ENCODE data around the gene SAMD10.

Gene SAMD10

DNA sequence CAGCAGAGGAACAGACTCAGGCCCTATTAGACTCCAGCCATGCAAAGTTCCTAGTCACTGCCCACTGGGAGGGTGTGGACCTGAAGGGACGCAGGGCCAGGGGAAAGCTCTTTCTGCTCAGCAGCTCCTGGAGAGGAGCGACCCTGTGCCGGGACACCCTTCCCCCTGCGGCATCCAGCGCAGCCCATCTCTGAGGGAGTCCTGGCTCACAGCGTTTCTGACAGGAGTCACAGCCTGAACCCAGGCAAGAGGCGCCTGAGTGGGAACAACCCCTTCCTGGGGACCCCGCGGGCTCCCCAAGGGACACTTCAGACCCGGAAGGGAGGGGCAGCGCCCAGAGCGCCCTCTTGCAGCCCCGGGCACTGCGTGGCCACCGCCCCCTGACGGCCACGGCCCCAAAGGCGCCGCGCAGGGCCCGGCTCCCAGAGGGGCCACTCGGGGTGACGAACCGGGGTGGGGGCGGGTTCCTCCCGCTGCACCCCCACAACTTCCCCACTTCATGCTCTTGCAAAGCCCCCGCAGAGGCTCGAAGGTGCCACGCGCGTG, 24.1 kb downstream of the SAMD10 start:
- DNase-seq, result peak; percentile 32 to 52

DNA sequence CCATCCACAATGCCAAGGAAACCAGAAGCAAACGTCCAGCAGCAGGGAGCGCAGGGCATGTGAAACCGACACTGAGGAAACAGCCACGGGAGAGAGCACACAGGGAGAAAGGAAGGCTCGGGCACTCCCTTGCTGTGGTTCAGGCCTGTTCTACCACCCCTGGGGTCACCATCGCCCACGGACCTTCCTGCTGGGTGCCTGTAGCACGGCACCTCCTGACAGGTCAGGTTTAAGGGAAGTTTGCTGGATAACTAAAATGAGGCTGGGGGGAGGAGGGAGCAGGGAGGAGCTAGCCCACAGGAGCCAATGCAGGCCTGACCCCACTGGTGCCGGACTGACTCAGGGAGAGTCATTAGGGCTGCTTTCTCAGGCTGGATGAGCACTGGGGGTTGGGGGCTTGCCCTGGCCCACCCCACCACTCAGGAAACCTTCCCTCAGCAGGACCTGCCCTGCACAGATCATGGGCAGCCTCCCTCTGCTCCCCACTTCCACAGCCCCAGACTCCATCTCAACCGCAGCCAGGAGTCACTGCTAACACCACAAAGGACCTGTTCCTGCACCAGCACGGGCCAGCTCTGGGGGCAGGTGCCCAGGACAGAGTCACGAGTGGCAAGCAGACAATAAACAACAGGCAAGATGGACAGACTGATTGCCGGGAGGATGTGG, 25.5 kb downstream of the SAMD10 start:
- DNase-seq, result no peak

DNA sequence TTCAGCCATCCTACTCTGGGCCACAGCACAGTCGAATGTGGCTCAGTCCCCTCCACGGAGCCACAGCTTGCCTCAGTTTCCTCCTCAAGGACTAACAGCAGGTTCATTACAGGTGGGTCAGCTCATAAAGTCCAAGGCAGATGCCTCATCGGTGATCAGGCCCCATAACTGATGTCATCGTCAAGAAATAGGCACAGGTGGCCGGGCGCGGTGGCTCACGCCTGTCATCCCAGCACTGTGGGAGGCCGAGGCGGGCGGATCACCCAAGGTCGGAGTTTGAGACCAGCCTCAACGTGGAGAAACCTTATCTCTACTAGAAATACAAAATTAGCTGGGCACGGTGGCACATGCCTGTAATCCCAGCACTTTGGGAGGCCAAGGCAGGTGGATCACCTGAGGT, 26.7 kb downstream of the SAMD10 start:
- DNase-seq, result no peak

- DNase-seq, result no peak
These were observed 27.3 kb downstream of the SAMD10 start for GRCh38 chr20:63952210-63952535.

GRCh38 chr20:63951398-63952209, 27.8 kb downstream of the SAMD10 start:
- DNase-seq, result no peak

GRCh38 chr20:63950701-63951397, 28.6 kb downstream of the SAMD10 start:
- DNase-seq, result no peak

DNA sequence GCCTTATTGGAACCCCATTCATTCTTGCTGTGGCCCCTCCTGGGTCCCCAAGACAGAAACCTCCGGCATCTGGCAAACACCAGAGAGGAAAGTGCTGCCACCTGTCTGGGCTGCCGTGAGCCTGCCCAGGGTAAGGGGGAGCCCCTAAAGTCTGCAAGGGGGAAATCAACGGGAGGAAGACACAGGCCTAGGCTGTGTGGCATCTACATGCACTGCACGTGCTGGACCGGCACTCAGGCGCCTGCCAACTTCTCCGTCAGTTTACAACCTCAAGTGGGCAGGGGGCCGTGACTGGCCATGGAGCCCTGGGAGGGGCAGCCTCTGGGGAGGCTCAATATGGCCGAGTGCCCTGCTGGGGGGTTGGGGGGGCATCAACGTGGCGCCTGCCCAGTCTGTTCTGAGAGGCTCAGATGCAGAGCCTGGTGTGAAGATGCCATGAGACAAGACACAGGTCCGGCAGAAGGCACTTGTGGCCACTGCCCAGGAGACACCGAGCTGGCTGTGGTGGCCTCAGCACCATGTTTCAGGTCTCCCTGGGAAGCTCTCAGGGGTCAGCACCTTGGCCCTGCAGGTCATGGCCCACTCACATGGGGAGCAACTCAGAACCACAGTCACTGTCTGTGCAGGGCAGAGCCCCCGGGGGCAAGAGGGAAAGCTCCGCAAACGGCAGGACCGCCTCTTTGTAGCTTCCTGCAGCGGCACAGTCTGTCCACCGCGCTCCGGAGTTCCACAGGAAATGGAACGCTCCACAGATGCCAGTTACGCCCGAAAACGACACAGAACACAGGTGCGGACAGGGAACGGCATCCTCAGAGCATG, 31.6 kb downstream of the SAMD10 start:
- peak in 1 of 2 donors; percentile 42 for DNase-seq

GRCh38 chr20:63946986-63947637, 32.3 kb downstream of the SAMD10 start:
- DNase-seq, result no peak

DNA sequence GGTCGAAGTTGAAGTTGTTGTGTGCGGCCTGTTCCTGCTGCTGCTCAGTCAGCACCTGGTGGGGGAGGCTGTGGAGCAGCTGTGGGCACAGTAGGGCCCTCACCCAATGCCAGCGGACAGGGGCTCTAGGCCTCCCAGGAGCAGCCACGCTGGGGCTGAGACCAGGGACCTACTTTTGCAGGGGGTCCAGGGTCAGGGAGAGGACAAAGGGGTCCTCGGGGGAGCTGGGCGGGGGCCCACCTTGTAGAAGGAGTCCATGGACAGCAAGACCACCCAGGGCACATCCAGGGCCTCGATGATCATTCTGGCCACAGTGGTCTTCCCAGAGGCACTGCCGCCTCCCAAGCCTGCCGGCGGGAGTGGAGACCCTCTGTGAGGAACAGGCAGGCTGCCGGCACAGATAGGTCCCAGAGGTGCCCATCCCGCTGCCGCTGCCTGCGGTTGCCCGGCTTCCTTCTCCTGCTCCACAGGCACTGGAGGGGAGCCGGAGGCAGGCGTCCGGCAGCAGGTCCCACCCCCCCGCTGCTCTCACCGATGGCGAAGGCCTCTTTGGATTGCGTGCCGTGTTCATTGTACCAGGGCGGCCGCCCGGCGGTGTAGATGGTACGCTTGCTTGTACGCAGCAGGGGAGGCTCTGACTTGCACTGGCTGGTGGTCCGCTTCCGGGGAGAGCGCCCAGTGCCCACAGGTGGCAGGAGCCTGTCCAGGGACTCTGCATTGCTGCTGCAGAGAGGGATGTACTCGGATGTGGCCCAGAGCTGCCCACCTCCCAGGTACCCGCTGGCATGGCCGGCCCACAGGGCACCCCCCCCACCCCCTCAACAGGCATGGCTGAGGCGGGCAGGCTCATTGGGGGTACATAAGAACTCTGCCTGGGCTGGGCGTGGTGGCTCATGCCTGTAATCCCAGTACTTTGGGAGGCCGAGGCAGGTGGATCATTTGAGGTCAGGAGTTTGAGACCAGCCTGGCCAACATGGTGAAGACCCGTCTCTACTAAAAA, 33.2 kb downstream of the SAMD10 start:
- DNase-seq, result no peak

DNA sequence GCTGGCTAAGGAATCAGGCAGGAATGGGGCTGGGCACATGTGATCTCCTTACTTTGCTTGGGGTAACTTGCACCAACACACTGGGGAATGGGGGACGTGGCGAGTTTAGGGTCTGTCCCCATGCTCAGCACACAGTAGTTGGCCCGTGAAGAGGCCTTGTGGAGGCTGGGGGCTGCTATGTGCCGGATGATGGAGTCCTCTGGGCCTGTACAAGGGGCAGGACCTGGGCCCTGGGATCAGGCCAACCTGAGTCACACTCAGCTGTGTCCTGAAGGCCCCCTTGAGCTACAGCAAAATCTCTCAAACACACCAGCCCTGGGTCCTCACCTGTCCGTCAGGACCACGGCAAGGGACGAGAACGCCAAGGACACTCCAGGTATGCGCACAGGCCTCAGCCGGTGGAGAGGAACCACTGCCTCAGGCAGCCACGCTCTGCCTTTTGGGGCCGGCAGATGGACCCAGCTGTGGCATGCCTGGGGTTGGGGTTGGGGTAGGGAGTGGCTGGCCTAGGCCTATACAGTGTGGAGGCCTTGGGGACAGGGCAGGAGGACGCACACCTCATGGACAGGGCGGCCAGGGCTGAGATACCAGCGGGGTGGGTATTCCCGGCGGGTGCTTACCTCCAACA, 34.3 kb downstream of the SAMD10 start:
- no peak for DNase-seq

GRCh38 chr20:63944078-63944941, 35.1 kb downstream of the SAMD10 start:
- no peak for DNase-seq

- DNase-seq, result no peak
These were observed 35.7 kb downstream of the SAMD10 start for GRCh38 chr20:63943808-63944077.

GRCh38 chr20:63942969-63943807, 36.3 kb downstream of the SAMD10 start:
- DNase-seq, result no peak

GRCh38 chr20:63942250-63942951, 37.0 kb downstream of the SAMD10 start:
- DNase-seq, result no peak

GRCh38 chr20:63941282-63942081, 38.0 kb downstream of the SAMD10 start:
- DNase-seq, result no peak

- DNase-seq, result no peak
These were observed 38.8 kb downstream of the SAMD10 start for GRCh38 chr20:63940472-63941266.
